ENCODE measurements around the gene REXO5. TPM values are rescaled to one million over a fixed set of nuclear protein-coding genes. Genes with fewer than 3 reads are reported as not detected.

REXO5 gene
- polyA plus RNA-seq, 1 donor (not counting 4 experiments of a cell fraction or from before 2014, with no cell fraction given) = 2.6 TPM

- Histone ChIP-seq H3K27ac (ENCODE audit: control insufficient read depth, insufficient read depth, low read length) (no peak overlapping the region), H3K36me3 (ENCODE audit: control insufficient read depth in 2 of 2, extremely low read depth in 1 of 2, insufficient read depth in 2 of 2, low read length in 2 of 2) (peaks cover 10 to 20% of the 10 kb centered on the region in 2 experiments), H3K4me2 (ENCODE audit: control insufficient read depth, extremely low read depth, insufficient read depth, low read depth, low read length) (no peak overlapping the region), H3K4me3 (ENCODE audit: control insufficient read depth in 2 of 3, extremely low read depth in 1 of 3, insufficient read depth in 2 of 3, low read depth in 1 of 3, low read length in 3 of 3) (no peak overlapping the region), H3K9ac (ENCODE audit: control insufficient read depth, extremely low read depth, insufficient read depth, low read length) (no peak overlapping the region), H3K9me1 (ENCODE audit: control insufficient read depth, extremely low read depth, insufficient read depth, low read length) (no peaks in the 10 kb centered on the region), H4K20me1 (ENCODE audit: control insufficient read depth, extremely low read depth, insufficient read depth, low read length) (no peaks in the 10 kb centered on the region), H3K27me3 (ENCODE audit: control insufficient read depth, extremely low read depth, insufficient read depth, low read length) (no peaks in the 10 kb centered on the region), H3K4me1 (ENCODE audit: control insufficient read depth, extremely low read depth, insufficient read depth, low read length) (peaks cover 6% of the 10 kb centered on the region), H3K9me3 (ENCODE audit: control insufficient read depth, low read depth, low read length) (no peaks in the 10 kb centered on the region), H3K79me2 (ENCODE audit: control insufficient read depth, insufficient read depth, low read length) (peaks cover 80% of the 10 kb centered on the region), H2AFZ (ENCODE audit: control insufficient read depth, low read length) (no peak overlapping the region)
- TF ChIP-seq, protein P1, sequence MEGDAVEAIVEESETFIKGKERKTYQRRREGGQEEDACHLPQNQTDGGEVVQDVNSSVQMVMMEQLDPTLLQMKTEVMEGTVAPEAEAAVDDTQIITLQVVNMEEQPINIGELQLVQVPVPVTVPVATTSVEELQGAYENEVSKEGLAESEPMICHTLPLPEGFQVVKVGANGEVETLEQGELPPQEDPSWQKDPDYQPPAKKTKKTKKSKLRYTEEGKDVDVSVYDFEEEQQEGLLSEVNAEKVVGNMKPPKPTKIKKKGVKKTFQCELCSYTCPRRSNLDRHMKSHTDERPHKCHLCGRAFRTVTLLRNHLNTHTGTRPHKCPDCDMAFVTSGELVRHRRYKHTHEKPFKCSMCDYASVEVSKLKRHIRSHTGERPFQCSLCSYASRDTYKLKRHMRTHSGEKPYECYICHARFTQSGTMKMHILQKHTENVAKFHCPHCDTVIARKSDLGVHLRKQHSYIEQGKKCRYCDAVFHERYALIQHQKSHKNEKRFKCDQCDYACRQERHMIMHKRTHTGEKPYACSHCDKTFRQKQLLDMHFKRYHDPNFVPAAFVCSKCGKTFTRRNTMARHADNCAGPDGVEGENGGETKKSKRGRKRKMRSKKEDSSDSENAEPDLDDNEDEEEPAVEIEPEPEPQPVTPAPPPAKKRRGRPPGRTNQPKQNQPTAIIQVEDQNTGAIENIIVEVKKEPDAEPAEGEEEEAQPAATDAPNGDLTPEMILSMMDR (optimal IDR thresholded peaks at IDR 0.05 in 1 of 3, IDR thresholded peaks at IDR 0.05 in 1 of 3, conservative IDR thresholded peaks at IDR 0.05 in 1 of 3; ENCODE audit: extremely low read depth in 1 of 3, insufficient read depth in 2 of 3, low read length in 3 of 3) = no peak
- TF ChIP-seq EZH2 (IDR thresholded peaks at IDR 0.05; ENCODE audit: low read length) = no peak
- dilution Hi-C loops (cut with MboI; ENCODE audit: extremely low pct_ligation_motif_present, low sequenced_read_pairs) = no loop called here
- FAIRE-seq (no peak), DNase-seq (ENCODE audit: low read depth, low spot score) (no peak)
Observed at GRCh38 chr16:20887207-20887606, 80.9 kb downstream of the REXO5 start.

DNA sequence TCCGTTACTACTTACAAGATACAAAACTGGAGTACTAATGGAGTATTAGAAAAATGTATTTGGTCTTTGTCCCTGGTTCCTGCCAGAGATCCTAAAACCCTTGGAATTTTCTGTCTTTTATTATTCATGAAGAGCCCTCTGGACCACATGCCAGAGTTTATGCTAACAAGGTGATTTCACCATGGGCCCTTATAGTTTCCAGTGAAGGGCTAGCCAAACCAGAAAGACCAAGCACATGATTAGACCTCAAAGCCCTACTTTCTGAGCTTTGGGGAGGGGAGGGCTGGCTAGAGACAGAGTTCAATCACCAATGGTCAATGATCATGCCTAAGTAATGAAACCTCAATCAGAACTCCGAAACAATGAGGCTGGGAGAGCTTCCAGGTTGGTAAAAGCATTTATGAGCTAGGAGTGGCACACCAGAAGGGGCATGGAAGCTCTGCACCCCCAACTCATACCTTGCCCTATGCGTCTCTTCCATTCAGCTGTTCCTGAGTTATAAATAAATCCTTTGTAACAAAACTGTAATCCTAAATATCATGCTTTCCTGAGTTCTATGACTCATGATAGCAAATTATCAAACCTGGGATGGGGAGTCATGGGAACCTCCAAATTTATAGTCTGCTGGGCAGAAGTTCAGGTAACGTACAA is 83.4 kb downstream of the REXO5 start:
- TF ChIP-seq EZH2 (IDR thresholded peaks at IDR 0.05; ENCODE audit: low read length) = no peak
- TF ChIP-seq, protein P1 (optimal IDR thresholded peaks at IDR 0.05 in 1 of 3, IDR thresholded peaks at IDR 0.05 in 1 of 3, conservative IDR thresholded peaks at IDR 0.05 in 1 of 3; ENCODE audit: extremely low read depth in 1 of 3, insufficient read depth in 2 of 3, low read length in 3 of 3) = no peak
- Histone ChIP-seq H2AFZ (ENCODE audit: control insufficient read depth, low read length) (no peak overlapping the region), H3K4me3 (ENCODE audit: control insufficient read depth in 2 of 3, extremely low read depth in 1 of 3, insufficient read depth in 2 of 3, low read depth in 1 of 3, low read length in 3 of 3) (no peak overlapping the region), H3K27me3 (ENCODE audit: control insufficient read depth, extremely low read depth, insufficient read depth, low read length) (no peaks in the 10 kb centered on the region), H3K79me2 (ENCODE audit: control insufficient read depth, insufficient read depth, low read length) (peaks cover 82% of the 10 kb centered on the region), H3K36me3 (ENCODE audit: control insufficient read depth in 2 of 2, extremely low read depth in 1 of 2, insufficient read depth in 2 of 2, low read length in 2 of 2) (peaks cover 16 to 19% of the 10 kb centered on the region in 2 experiments), H3K9me3 (ENCODE audit: control insufficient read depth, low read depth, low read length) (no peaks in the 10 kb centered on the region), H4K20me1 (ENCODE audit: control insufficient read depth, extremely low read depth, insufficient read depth, low read length) (no peaks in the 10 kb centered on the region), H3K9me1 (ENCODE audit: control insufficient read depth, extremely low read depth, insufficient read depth, low read length) (no peaks in the 10 kb centered on the region), H3K4me2 (ENCODE audit: control insufficient read depth, extremely low read depth, insufficient read depth, low read depth, low read length) (no peak overlapping the region), H3K27ac (ENCODE audit: control insufficient read depth, insufficient read depth, low read length) (no peak overlapping the region), H3K9ac (ENCODE audit: control insufficient read depth, extremely low read depth, insufficient read depth, low read length) (no peak overlapping the region), H3K4me1 (ENCODE audit: control insufficient read depth, extremely low read depth, insufficient read depth, low read length) (no peaks in the 10 kb centered on the region)
- FAIRE-seq (no peak), DNase-seq (ENCODE audit: low read depth, low spot score) (no peak)
- dilution Hi-C loops (cut with MboI; ENCODE audit: extremely low pct_ligation_motif_present, low sequenced_read_pairs) = no loop called here
